ENCODE results near the gene ARMC2. TPM values are rescaled to one million over a fixed set of nuclear protein-coding genes. Genes with fewer than 3 reads are reported as not detected.

The ARMC2 gene
- total and polyA plus RNA-seq, 2 donors from 2014 or later = 1.9 to 12.7 TPM

DNA sequence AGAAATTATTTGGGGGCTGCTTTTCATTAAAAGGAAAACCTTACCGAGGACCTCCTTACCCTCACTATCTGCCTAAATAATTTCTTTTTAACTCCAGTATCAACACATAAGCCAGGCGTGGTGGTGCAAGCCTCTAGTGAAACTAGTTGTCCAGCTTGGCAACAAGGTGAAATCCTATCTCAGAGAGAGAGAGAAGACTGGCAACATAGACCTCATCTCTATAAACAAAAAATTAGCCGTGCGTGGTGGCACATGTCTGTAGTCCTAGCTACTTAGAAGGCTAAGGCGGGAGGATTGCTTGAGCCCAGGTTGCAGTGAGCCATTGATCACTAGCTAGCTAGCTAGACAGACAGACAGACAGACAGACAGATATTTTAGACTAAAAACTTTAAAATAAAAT is 92.5 kb downstream of the ARMC2 start:
- Histone ChIP-seq H3K4me3 (ENCODE audit: low read length in 3 of 3) (no peak overlapping the region), H3K27me3 (ENCODE audit: control insufficient read depth, insufficient read depth, low read length) (no peaks in the 10 kb centered on the region), H3K9ac (ENCODE audit: low read length in 3 of 3) (no peak overlapping the region), H3K27ac (ENCODE audit: low read depth in 2 of 2, low read length in 2 of 2) (no peak overlapping the region), H3K9me3 (ENCODE audit: control insufficient read depth in 2 of 3, insufficient read depth in 1 of 3, low read length in 3 of 3) (no peaks in the 10 kb centered on the region), H3K36me3 (ENCODE audit: control insufficient read depth in 2 of 3, insufficient read depth in 3 of 3, low read length in 3 of 3) (no peaks in the 10 kb centered on the region), H3K4me1 (ENCODE audit: control insufficient read depth in 2 of 3, insufficient read depth in 2 of 3, low read depth in 1 of 3, low read length in 3 of 3) (peaks cover 0 to 14% (median 11%) of the 10 kb centered on the region in 3 donors)
- intact Hi-C loops (cut with DNase I) = no loop called here
- DNase-seq (peak in 2 of 5 donors; percentile 27 to 58), FAIRE-seq (no peak)
- TF ChIP-seq CTCF (IDR thresholded peaks at IDR 0.05; ENCODE audit: borderline replicate concordance, extremely low read depth, insufficient read depth) = no peak

GRCh38 chr6:108941281-108941680 is 93.1 kb downstream of the ARMC2 start:
- intact Hi-C loops (cut with DNase I) = no loop called here
- H3K4me1 ChIP-seq (ENCODE audit: control insufficient read depth in 2 of 3, insufficient read depth in 2 of 3, low read depth in 1 of 3, low read length in 3 of 3) = peaks cover 3 to 19% (median 16%) of the 10 kb centered on the region in 3 donors
- no peaks in the 10 kb centered on the region for H3K36me3 ChIP-seq (ENCODE audit: control insufficient read depth in 2 of 3, insufficient read depth in 3 of 3, low read length in 3 of 3)
- no peak overlapping the region for H3K4me3 ChIP-seq (ENCODE audit: low read length in 3 of 3)
- H3K27me3 ChIP-seq (ENCODE audit: control insufficient read depth, insufficient read depth, low read length) = no peaks in the 10 kb centered on the region
- DNase-seq (no peak), FAIRE-seq (no peak)
- H3K27ac ChIP-seq (ENCODE audit: low read depth in 2 of 2, low read length in 2 of 2) = no peak overlapping the region
- no peak overlapping the region for H3K9ac ChIP-seq (ENCODE audit: low read length in 3 of 3)
- TF ChIP-seq CTCF (IDR thresholded peaks at IDR 0.05; ENCODE audit: borderline replicate concordance, extremely low read depth, insufficient read depth) = no peak
- no peaks in the 10 kb centered on the region for H3K9me3 ChIP-seq (ENCODE audit: control insufficient read depth in 2 of 3, insufficient read depth in 1 of 3, low read length in 3 of 3)

DNA sequence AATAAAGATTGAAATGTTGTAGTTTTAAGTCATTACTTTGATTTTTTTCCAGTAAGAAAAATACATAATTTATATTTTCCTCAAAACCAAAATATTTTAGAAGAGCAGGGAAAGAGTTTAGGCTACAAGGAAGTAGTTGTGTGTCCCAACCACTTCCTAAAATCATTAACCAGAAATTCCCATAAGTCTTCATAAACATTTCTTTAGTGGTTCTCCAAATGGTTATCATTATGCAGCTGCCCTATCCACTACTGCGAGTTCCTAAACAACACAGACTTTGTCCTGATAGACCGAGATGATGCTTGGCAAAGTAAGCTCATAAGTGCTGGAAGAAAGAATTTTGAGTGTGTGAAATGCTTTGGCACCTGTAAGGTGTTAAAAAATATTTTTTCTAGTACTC is 93.6 kb downstream of the ARMC2 start:
- TF ChIP-seq CTCF (IDR thresholded peaks at IDR 0.05; ENCODE audit: borderline replicate concordance, extremely low read depth, insufficient read depth) = no peak
- no peaks in the 10 kb centered on the region for H3K36me3 ChIP-seq (ENCODE audit: control insufficient read depth in 2 of 3, insufficient read depth in 3 of 3, low read length in 3 of 3)
- no peaks in the 10 kb centered on the region for H3K9me3 ChIP-seq (ENCODE audit: control insufficient read depth in 2 of 3, insufficient read depth in 1 of 3, low read length in 3 of 3)
- no peaks in the 10 kb centered on the region for H3K27me3 ChIP-seq (ENCODE audit: control insufficient read depth, insufficient read depth, low read length)
- DNase-seq = no peak
- no peak for FAIRE-seq
- no peak overlapping the region for H3K4me3 ChIP-seq (ENCODE audit: low read length in 3 of 3)
- H3K9ac ChIP-seq (ENCODE audit: low read length in 3 of 3) = no peak overlapping the region
- peaks cover 6 to 25% (median 20%) of the 10 kb centered on the region in 3 donors for H3K4me1 ChIP-seq (ENCODE audit: control insufficient read depth in 2 of 3, insufficient read depth in 2 of 3, low read depth in 1 of 3, low read length in 3 of 3)
- intact Hi-C loops (cut with DNase I) = no loop called here
- no peak overlapping the region for H3K27ac ChIP-seq (ENCODE audit: low read depth in 2 of 2, low read length in 2 of 2)

All from kidney (tissue), 14 donors.